Panc1 (cell line): ENCODE measurements around the gene CFAP157. TPM values are rescaled to one million over a fixed set of nuclear protein-coding genes. Genes with fewer than 3 reads are reported as not detected.

Experiments
- ATAC-seq: fragments of 200-7000 bp; cut with Tn5 transposase; 2 replicates; pipeline ENCODE4 v1.9.1; 2020; ENCODE audit warnings: mild to moderate bottlenecking, moderate library complexity
- BruUV-seq: library from RNA; stranded (reverse); fragments of 400-500 nt; replicated peaks from 2 replicates; lab custom pipeline; 2021; lab: Mats Ljungman, UMichigan
- CTCF ChIA-PET: fragments of 300-600 bp; sonication (Branson Sonifier 250); formaldehyde crosslinking; loops from one replicate; lab custom pipeline; 2022; ENCODE audit warnings: antibody characterized with exemption; lab: Charles Lee
- POLR2A ChIA-PET: fragments of 300-600 bp; sonication (Branson Sonifier 250); formaldehyde crosslinking; loops from one replicate; lab custom pipeline; 2022; ENCODE audit warnings: antibody characterized with exemption; lab: Charles Lee
- DNase-seq: peaks from one replicate; pipeline ENCODE4 v3.0.0-alpha.2; 2010; ENCODE audit warnings: low read depth, low spot score
- H3K27ac ChIP-seq: 2 replicates; pipeline ENCODE4 v1.5.1; 2011; ENCODE audit warnings: mild to moderate bottlenecking, low read length, inconsistent platforms
- H3K27me3 ChIP-seq: fragments of 200-500 bp; sonication (Bioruptor generic); 2 replicates; pipeline ENCODE4 v1.6.0; 2014; ENCODE audit warnings: low read length, inconsistent platforms; ENCODE audit not compliant: control insufficient read depth, insufficient read depth
- H3K36me3 ChIP-seq: fragments of 200-500 bp; sonication (Bioruptor generic); 2 replicates; pipeline ENCODE4 v1.5.1; 2014; ENCODE audit warnings: inconsistent platforms, mild to moderate bottlenecking, low read length, moderate library complexity; ENCODE audit not compliant: control insufficient read depth, insufficient read depth
- H3K4me1 ChIP-seq: 2 replicates; pipeline ENCODE4 v1.5.1; 2011; ENCODE audit warnings: inconsistent platforms, mild to moderate bottlenecking, low read length, moderate library complexity; ENCODE audit not compliant: control insufficient read depth, insufficient read depth
- H3K4me3 ChIP-seq, 2 experiments: 2 replicates each; pipeline ENCODE4 v1.5.1; 2011 to 2012; ENCODE audit warnings: low read depth in 2 of 2, low read length in 2 of 2, mild to moderate bottlenecking in 2 of 2, inconsistent platforms in 1 of 2, moderate library complexity in 1 of 2
- H3K9me3 ChIP-seq: fragments of 200-500 bp; sonication (Bioruptor generic); 2 replicates; pipeline ENCODE4 v1.5.1; 2014; ENCODE audit warnings: low read depth, mild to moderate bottlenecking, inconsistent platforms, low read length, moderate library complexity; ENCODE audit not compliant: control insufficient read depth, insufficient read depth
- CTCF ChIP-seq: fragments of 450-650 bp; IDR thresholded peaks from 2 replicates; pipeline ENCODE4 v1.5.1; 2017; ENCODE audit warnings: mild to moderate bottlenecking
- POLR2AphosphoS5 ChIP-seq: IDR thresholded peaks from 2 replicates; pipeline ENCODE4 v1.6.1; 2012; ENCODE audit warnings: mild to moderate bottlenecking, low read depth, low read length, moderate library complexity
- REST ChIP-seq, 2 experiments: IDR thresholded peaks; 2 replicates each; pipeline ENCODE4 v1.6.1; 2011 to 2012; ENCODE audit warnings: low read depth in 2 of 2, control low read depth in 1 of 2, low read length in 1 of 2, mild to moderate bottlenecking in 1 of 2, moderate library complexity in 1 of 2; ENCODE audit not compliant: insufficient read depth in 1 of 2
- SIN3A ChIP-seq: IDR thresholded peaks from 2 replicates; pipeline ENCODE4 v1.6.1; 2012; ENCODE audit warnings: low read depth, mild to moderate bottlenecking, low read length, moderate library complexity, borderline replicate concordance; ENCODE audit not compliant: insufficient read depth
- TCF7L2 ChIP-seq: IDR thresholded peaks from 2 replicates; pipeline ENCODE4 v1.6.1; 2011; ENCODE audit warnings: mild to moderate bottlenecking, low read depth, low read length, inconsistent platforms
- in situ Hi-C: cut with HindIII; loops from 2 replicates; pipeline ENCODE4 v1.10.0; 2016; ENCODE audit warnings: low sequenced_read_pairs, low pct_unique_long_range_greater_than_20kb
- intact Hi-C: fragments of 100-400 bp; cut with micrococcal nuclease; formaldehyde crosslinking; loops from one replicate; pipeline ENCODE4 v1.10.0; 2022; ENCODE audit not compliant: unreplicated experiment
- total RNA-seq: library from RNA; stranded (reverse); gene quantifications from one replicate; pipeline ENCODE4 v1.2.1, GENCODE V29; 2021; ENCODE audit not compliant: unreplicated experiment

Gene CFAP157
- total RNA-seq, 1 experiment from 2014 or later, result not detected

GRCh38 chr9:127765418-127765817 lies 58.6 kb downstream of the CFAP157 start:
- TF ChIP-seq REST (IDR thresholded peaks at IDR 0.05; ENCODE audit: insufficient read depth in 1 of 2, low read depth in 2 of 2, low read length in 1 of 2) (no peak), CTCF (no peak), TCF7L2 (no peak), SIN3A (no peak), POLR2AphosphoS5 (no peak)
- ChIA-PET CTCF (no interaction called here), POLR2A (interaction anchor here (0.8 kb wide), 1 partner anchor 10 kb away, joined by 3 read pairs; no protein-coding TSS in a partner anchor)
- Histone ChIP-seq H3K36me3 (no peaks in the 10 kb centered on the region), H3K27me3 (no peaks in the 10 kb centered on the region), H3K4me3 (no peak overlapping the region), H3K27ac (no peak overlapping the region), H3K4me1 (no peaks in the 10 kb centered on the region), H3K9me3 (no peaks in the 10 kb centered on the region)
- in situ Hi-C loops (no loop called here), intact Hi-C loops (no loop called here)
- no peak for ATAC-seq
- no peak for DNase-seq
- BruUV-seq, result no TSS peak

Other genes with a start within 250 kb of the CFAP157 start
- gene STXBP1, start 94.7 kb upstream of the CFAP157 start, total RNA-seq, result 67.5 TPM
- 13.8 TPM for gene PTRH1, start 8.7 kb downstream of the CFAP157 start, total RNA-seq
- 0.05 TPM for gene TTC16, start 9.1 kb downstream of the CFAP157 start, total RNA-seq
- gene TOR2A, start 28.3 kb downstream of the CFAP157 start, total RNA-seq, result 8.2 TPM
- gene SH2D3C, start 71.7 kb downstream of the CFAP157 start, total RNA-seq, result 0.49 TPM
- gene CDK9, start 79.0 kb downstream of the CFAP157 start, total RNA-seq, result 48.7 TPM
- 56.5 TPM for gene FPGS, start 95.9 kb downstream of the CFAP157 start, total RNA-seq
- 25.1 TPM for gene ENG, start 147.7 kb downstream of the CFAP157 start, total RNA-seq
- gene AK1, start 170.7 kb downstream of the CFAP157 start, total RNA-seq, result 62.1 TPM
- gene ST6GALNAC6, start 192.6 kb downstream of the CFAP157 start, total RNA-seq, result 50.2 TPM
- 38.0 TPM for gene ST6GALNAC4, start 210.1 kb downstream of the CFAP157 start, total RNA-seq
- 7.8 TPM for gene PIP5KL1, start 223.8 kb downstream of the CFAP157 start, total RNA-seq
- gene DPM2, start 230.9 kb downstream of the CFAP157 start, total RNA-seq, result 58.7 TPM